ENCODE results near the gene IQCE. TPM values are rescaled to one million over a fixed set of nuclear protein-coding genes. Genes with fewer than 3 reads are reported as not detected.

Gene IQCE, protein sequence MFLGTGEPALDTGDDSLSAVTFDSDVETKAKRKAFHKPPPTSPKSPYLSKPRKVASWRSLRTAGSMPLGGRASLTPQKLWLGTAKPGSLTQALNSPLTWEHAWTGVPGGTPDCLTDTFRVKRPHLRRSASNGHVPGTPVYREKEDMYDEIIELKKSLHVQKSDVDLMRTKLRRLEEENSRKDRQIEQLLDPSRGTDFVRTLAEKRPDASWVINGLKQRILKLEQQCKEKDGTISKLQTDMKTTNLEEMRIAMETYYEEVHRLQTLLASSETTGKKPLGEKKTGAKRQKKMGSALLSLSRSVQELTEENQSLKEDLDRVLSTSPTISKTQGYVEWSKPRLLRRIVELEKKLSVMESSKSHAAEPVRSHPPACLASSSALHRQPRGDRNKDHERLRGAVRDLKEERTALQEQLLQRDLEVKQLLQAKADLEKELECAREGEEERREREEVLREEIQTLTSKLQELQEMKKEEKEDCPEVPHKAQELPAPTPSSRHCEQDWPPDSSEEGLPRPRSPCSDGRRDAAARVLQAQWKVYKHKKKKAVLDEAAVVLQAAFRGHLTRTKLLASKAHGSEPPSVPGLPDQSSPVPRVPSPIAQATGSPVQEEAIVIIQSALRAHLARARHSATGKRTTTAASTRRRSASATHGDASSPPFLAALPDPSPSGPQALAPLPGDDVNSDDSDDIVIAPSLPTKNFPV
- total RNA-seq = 7.4 and 11.7 TPM in 2 replicates

DNA sequence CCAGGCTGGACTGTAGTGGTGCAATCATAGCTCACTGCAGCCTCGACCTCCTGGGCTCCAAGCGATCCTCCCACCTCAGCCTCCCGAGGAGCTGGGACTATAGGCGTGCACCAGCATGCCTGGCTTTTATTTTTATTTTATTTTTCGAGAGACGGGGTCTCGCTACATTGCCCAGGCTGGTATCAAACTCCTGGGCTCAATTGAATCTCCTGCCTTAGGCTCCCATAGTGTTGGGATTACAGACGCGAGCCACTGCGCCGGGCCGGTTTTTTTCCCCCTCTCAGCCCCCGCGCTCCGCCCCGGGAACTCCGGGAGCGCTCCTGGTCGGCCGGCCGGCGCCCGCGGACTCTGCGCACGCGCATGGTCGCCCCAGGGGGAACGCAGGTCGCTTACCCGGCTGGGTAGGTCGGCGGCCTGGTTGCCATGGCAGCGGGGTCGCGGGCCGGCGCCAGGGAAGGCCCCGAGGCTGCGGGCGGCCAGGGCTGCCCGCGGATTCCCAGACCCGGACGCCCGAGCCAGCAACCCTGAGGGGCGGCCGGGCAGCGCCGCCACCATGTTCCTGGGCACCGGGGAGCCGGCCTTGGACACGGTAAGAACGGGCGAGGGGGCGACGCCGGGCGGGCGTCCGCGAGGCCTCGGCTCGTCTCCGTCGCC, at the start of gene IQCE:
TSS of gene IQCE (plus strand) at position 351 of the 654 bp plus-strand sequence. CDS start at position 554, 203 bp downstream.

DNA sequence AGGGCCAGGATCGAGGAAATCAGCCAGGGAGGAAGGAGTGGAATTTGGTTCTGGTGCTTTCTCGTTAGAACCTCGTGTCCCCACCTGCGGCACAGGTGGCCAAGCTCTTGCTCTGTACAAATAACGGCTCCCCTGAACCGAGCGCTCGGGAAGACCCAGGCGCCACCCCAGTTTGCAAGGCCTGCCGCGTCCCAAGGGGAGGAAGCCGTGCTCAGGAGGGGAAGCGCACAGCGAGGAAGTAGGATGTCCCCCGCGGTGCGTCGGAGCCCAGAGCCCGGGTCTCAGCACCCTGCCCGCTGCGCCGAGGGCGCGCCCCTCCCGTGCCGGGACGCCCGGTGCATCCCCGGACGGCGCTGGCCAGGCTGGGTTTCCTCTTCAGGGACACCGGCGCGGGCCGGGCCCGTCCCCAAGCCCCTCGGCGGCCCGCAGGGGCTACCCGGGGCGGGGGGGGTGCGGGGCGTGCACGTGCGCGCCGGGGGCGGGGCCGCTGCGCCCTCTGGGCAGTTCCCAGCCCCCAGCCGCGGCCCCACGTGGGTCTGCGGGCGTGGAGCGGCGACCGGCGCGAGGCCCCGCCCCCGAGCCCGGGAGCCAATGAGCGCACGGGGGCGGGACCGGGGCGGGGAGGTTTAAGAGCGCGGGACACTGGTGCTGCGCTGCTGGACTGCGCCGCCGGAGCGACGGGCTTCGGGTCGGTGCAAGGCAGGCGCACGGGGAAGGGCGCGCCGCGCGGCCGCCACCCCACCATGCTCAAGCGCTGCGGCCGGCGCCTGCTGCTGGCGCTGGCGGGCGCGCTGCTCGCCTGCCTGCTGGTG, 39.5 kb upstream of the IQCE start, which contains the start of gene LFNG:
TSS of gene LFNG (plus strand) at position 656 of the 812 bp plus-strand sequence. CDS start at position 744, 88 bp downstream.

DNA sequence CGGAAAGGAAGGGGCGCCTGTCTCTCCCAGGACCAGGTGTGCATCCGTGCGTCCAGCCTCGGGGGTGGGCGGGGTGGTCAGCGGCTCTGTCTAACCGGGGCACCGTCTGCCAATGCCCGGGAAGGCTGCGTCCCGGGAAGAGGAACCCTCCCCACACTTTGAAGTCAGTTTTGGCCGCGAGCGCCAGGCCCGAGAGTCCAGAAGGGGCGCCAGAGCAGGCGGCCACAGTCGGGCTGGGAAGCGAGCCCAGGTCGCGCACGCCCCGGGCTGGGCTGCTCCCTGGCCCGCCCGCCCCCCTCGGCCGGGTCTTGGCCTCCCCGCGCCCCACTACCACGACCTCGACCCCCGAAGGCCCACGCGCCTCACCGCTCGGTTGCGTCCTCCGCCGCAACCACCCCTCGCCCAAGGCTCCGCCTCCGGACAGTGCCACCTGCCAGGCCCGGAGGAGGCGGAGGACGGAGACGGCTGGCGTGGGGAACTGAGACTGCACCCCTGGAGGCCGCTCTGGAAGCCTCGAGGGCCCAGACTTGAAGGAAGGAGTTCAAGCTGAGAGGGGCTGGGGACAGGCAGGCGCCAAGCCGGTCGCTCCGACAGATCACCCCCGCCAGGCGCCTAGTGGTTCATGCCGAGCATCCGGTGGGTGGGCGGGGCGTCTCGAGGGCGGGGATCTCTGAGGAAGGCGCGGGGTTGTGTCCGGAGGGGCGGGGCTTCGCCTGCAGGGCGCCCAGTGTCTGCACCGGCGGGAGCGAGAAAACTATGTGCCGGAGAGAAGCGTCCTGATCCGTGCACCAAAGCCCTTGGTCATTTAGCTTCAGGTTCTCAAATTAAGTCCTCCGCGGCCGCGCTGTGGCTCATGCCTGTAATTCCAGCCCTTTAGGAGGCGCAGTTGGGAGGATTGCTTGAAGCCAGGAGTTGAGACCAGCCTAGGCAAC, 3.4 kb upstream of the IQCE start, which contains the start of gene BRAT1:
TSS of gene BRAT1 (minus strand) at position 404 of the 932 bp plus-strand sequence. CDS start 1,093 bp downstream, outside the sequence.

DNA sequence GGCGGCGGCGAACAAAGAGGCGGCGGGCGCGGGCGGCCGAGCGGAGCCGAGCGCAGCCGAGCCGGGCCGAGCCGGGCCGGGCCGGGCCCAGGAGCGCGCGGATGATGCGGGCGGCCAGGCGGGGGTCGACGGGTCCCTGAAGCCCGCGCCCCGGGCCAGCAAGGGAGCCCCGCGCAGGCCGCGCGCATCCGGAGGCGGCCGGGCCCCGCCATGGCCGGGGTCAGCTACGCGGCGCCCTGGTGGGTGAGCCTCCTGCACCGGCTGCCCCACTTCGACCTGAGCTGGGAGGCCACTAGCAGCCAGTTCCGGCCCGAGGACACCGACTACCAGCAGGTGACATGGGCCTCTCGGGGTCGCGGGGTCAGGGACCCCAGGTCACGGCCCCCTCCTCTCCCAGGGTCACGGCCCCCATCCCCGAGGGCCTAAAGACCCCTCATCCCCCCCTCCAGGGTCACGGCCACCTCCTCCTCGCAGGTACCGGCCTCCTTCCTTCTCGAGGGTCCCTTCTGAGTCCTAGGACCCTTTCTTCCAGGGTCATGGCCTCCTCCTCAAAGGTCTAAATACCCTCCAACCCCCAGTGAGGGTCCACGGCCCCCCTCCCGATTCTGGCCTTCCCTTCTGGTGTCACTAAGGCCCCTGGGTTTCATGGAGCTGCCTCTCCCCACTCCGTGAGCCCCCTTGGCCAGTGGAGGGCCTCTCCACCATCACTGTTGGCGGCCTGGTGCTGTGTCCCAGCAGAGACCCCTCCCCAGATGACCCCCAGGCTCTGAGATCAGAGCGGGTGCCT, 73.4 kb downstream of the IQCE start, which contains the start of gene TTYH3:
TSS of gene TTYH3 (plus strand) at position 41 of the 787 bp plus-strand sequence. CDS start at position 211, 170 bp downstream.

Other genes starting within 250 kb of the IQCE start
- 8.8 and 13.9 TPM in 2 replicates for gene SNX8, start 244.5 kb upstream of the IQCE start, total RNA-seq
- 154 and 207 TPM in 2 replicates for gene EIF3B, start 204.2 kb upstream of the IQCE start, total RNA-seq
- 2.6 and 7.1 TPM in 2 replicates for gene CHST12, start 155.4 kb upstream of the IQCE start, total RNA-seq
- not detected in 2 replicates for gene GRIFIN, start 82.6 kb upstream of the IQCE start, total RNA-seq
- gene LFNG, start 39.2 kb upstream of the IQCE start, total RNA-seq = 0.43 and 3.3 TPM in 2 replicates
- gene BRAT1, start 3.5 kb upstream of the IQCE start, total RNA-seq = 15.4 and 23.3 TPM in 2 replicates
- gene TTYH3, start 73.0 kb downstream of the IQCE start, total RNA-seq = 27.9 TPM in 2 replicates
- 0.28 TPM in 2 replicates for gene AMZ1, start 129.2 kb downstream of the IQCE start, total RNA-seq